Mesendoderm (in vitro differentiated cells): ENCODE measurements around the gene P3H4.

Experiments used
- DNase-seq: peaks from one replicate; pipeline ENCODE4 v3.0.0; 2013
- H2AK5ac ChIP-seq: 2 replicates; pipeline ENCODE4 v1.6.1; 2013; ENCODE audit warnings: low read length, inconsistent platforms
- H2BK120ac ChIP-seq: 2 replicates; pipeline ENCODE4 v1.6.1; 2013; ENCODE audit warnings: low read depth, mild to moderate bottlenecking, low read length, moderate library complexity, mixed read lengths
- H2BK15ac ChIP-seq: replicated peaks from 2 replicates; pipeline ENCODE4 v1.6.1; 2013; ENCODE audit warnings: low read depth, mild to moderate bottlenecking, moderate library complexity
- H2BK5ac ChIP-seq: 2 replicates; pipeline ENCODE4 v1.6.1; 2013; ENCODE audit warnings: low read length, inconsistent platforms
- H3K18ac ChIP-seq: 2 replicates; pipeline ENCODE4 v1.6.1; 2013; ENCODE audit warnings: mild to moderate bottlenecking, low read length, mixed read lengths
- H3K23ac ChIP-seq: one replicate; pipeline ENCODE4 v1.6.1; 2013; ENCODE audit warnings: low read length
- H3K27ac ChIP-seq: 2 replicates; pipeline ENCODE4 v1.5.1; 2013; ENCODE audit warnings: low read depth, mild to moderate bottlenecking, inconsistent platforms, low read length, moderate library complexity
- H3K27me3 ChIP-seq: 2 replicates; pipeline ENCODE4 v1.6.1; 2013; ENCODE audit warnings: low read length, control low read depth, mild to moderate bottlenecking, inconsistent platforms; ENCODE audit not compliant: insufficient read depth, poor library complexity
- H3K36me3 ChIP-seq: 2 replicates; pipeline ENCODE4 v1.6.1; 2013; ENCODE audit warnings: low read length, inconsistent platforms; ENCODE audit not compliant: control insufficient read depth, insufficient read depth
- H3K4ac ChIP-seq: one replicate; pipeline ENCODE4 v1.6.1; 2013; ENCODE audit warnings: low read depth, mild to moderate bottlenecking, low read length, moderate library complexity
- H3K4me1 ChIP-seq: 2 replicates; pipeline ENCODE4 v1.6.1; 2013; ENCODE audit warnings: low read depth, low read length, inconsistent platforms; ENCODE audit not compliant: control insufficient read depth
- H3K4me2 ChIP-seq: 2 replicates; pipeline ENCODE4 v1.6.1; 2013; ENCODE audit warnings: low read length
- H3K4me3 ChIP-seq: 2 replicates; pipeline ENCODE4 v1.5.1; 2013; ENCODE audit warnings: mild to moderate bottlenecking, low read length
- H3K56ac ChIP-seq: one replicate; pipeline ENCODE4 v1.6.1; 2013; ENCODE audit warnings: low read length
- H3K79me1 ChIP-seq: 2 replicates; pipeline ENCODE4 v1.6.1; 2013; ENCODE audit warnings: low read length, inconsistent platforms
- H3K79me2 ChIP-seq: 2 replicates; pipeline ENCODE4 v1.6.1; 2013; ENCODE audit warnings: mild to moderate bottlenecking, low read length; ENCODE audit not compliant: control insufficient read depth, insufficient read depth
- H3K9ac ChIP-seq: 2 replicates; pipeline ENCODE4 v1.6.1; 2013; ENCODE audit warnings: low read length, inconsistent platforms
- H4K5ac ChIP-seq: one replicate; pipeline ENCODE4 v1.6.1; 2013; ENCODE audit warnings: low read length
- H4K8ac ChIP-seq: one replicate; pipeline ENCODE4 v1.6.1; 2013; ENCODE audit warnings: low read depth, mild to moderate bottlenecking, control low read depth, low read length, moderate library complexity
- WGBS: extraction: QIAGEN DNeasy Blood & Tissue Kit; methylation state at CpG from one replicate; pipeline ENCODE4 v1.1.7; 2013; ENCODE audit warnings: low lambda C conversion rate, missing lambda C conversion rate; ENCODE audit not compliant: insufficient coverage; ENCODE audit errors: extremely low coverage; 5-methylcytosine and 5-hydroxymethylcytosine counted together

The P3H4 gene

GRCh38 chr17:41823580-41823979 lies 11.8 kb upstream of the P3H4 start:
- Histone ChIP-seq H3K79me2 (no peaks in the 10 kb centered on the region), H3K27me3 (no peaks in the 10 kb centered on the region), H3K79me1 (no peaks in the 10 kb centered on the region), H3K23ac (no peak overlapping the region), H2BK15ac (no peak overlapping the region), H4K5ac (no peak overlapping the region), H3K36me3 (peaks cover 3% of the 10 kb centered on the region), H3K4me2 (no peak overlapping the region), H3K27ac (no peak overlapping the region), H3K4me3 (no peak overlapping the region), H3K4ac (no peak overlapping the region), H4K8ac (no peak overlapping the region), H2BK5ac (no peak overlapping the region), H3K56ac (no peak overlapping the region), H2AK5ac (no peak overlapping the region), H3K9ac (no peak overlapping the region), H3K18ac (no peak overlapping the region), H3K4me1 (no peaks in the 10 kb centered on the region), H2BK120ac (no peak overlapping the region)
- no peak for DNase-seq
- no CpG with 5 or more reads among the region's 7 CpGs for WGBS

DNA sequence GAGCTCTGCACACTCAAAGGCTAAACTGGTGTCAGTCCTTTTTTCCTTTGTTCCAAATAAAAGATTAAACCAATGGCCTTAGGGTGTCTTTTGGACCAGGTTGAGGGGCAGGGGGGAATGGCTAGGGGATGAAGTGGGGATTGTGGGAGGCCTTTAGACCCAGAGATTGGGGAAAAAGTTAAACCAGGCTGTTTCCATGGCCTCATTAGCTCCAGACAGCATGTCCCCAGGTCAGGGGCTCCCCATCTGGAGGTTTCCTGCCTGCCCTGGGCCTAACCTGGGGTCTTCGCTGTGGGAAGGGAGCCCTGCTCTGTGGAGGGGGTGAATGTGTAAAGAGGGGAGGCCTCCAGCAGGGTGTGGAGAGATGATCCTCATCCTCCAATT lies 11.4 kb upstream of the P3H4 start:
- H3K18ac ChIP-seq, result no peak overlapping the region
- H3K4me1 ChIP-seq, result no peaks in the 10 kb centered on the region
- no peak overlapping the region for H3K56ac ChIP-seq
- no peak overlapping the region for H2AK5ac ChIP-seq
- H2BK5ac ChIP-seq, result no peak overlapping the region
- H3K4me3 ChIP-seq, result no peak overlapping the region
- no peak overlapping the region for H4K8ac ChIP-seq
- no peak overlapping the region for H3K27ac ChIP-seq
- H3K36me3 ChIP-seq, result peaks cover 4% of the 10 kb centered on the region
- DNase-seq, result no peak
- no peaks in the 10 kb centered on the region for H3K79me2 ChIP-seq
- H4K5ac ChIP-seq, result no peak overlapping the region
- H2BK15ac ChIP-seq, result no peak overlapping the region
- no peak overlapping the region for H3K4ac ChIP-seq
- no peak overlapping the region for H3K9ac ChIP-seq
- no peaks in the 10 kb centered on the region for H3K79me1 ChIP-seq
- H2BK120ac ChIP-seq, result no peak overlapping the region
- H3K23ac ChIP-seq, result no peak overlapping the region
- no peak overlapping the region for H3K4me2 ChIP-seq
- H3K27me3 ChIP-seq, result no peaks in the 10 kb centered on the region
- no CpG with 5 or more reads among the region's 1 CpG for WGBS

DNA sequence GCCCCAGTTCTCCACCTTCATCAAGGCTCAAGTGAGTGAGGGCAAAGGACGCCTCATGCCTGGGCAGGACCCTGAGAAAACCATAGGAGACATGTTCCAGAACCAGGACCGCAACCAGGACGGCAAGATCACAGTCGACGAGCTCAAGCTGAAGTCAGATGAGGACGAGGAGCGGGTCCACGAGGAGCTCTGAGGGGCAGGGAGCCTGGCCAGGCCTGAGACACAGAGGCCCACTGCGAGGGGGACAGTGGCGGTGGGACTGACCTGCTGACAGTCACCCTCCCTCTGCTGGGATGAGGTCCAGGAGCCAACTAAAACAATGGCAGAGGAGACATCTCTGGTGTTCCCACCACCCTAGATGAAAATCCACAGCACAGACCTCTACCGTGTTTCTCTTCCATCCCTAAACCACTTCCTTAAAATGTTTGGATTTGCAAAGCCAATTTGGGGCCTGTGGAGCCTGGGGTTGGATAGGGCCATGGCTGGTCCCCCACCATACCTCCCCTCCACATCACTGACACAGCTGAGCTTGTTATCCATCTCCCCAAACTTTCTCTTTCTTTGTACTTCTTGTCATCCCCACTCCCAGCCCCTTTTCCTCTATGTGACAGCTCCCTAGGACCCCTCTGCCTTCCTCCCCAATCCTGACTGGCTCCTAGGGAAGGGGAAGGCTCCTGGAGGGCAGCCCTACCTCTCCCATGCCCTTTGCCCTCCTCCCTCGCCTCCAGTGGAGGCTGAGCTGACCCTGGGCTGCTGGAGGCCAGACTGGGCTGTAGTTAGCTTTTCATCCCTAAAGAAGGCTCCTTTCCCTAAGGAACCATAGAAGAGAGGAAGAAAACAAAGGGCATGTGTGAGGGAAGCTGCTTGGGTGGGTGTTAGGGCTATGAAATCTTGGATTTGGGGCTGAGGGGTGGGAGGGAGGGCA lies 10.7 kb upstream of the P3H4 start:
- Histone ChIP-seq H3K27ac (no peak overlapping the region), H3K4me1 (no peaks in the 10 kb centered on the region), H3K9ac (no peak overlapping the region), H4K5ac (no peak overlapping the region), H3K4me2 (no peak overlapping the region), H3K27me3 (no peaks in the 10 kb centered on the region), H2BK120ac (no peak overlapping the region), H3K23ac (no peak overlapping the region), H3K79me2 (no peaks in the 10 kb centered on the region), H3K79me1 (no peaks in the 10 kb centered on the region), H3K56ac (no peak overlapping the region), H2BK15ac (no peak overlapping the region), H3K36me3 (peaks cover 7% of the 10 kb centered on the region), H3K4me3 (no peak overlapping the region), H2BK5ac (no peak overlapping the region), H3K4ac (no peak overlapping the region), H4K8ac (no peak overlapping the region), H2AK5ac (no peak overlapping the region), H3K18ac (no peak overlapping the region)
- no peak for DNase-seq
- WGBS, result no CpG with 5 or more reads among the region's 12 CpGs

DNA sequence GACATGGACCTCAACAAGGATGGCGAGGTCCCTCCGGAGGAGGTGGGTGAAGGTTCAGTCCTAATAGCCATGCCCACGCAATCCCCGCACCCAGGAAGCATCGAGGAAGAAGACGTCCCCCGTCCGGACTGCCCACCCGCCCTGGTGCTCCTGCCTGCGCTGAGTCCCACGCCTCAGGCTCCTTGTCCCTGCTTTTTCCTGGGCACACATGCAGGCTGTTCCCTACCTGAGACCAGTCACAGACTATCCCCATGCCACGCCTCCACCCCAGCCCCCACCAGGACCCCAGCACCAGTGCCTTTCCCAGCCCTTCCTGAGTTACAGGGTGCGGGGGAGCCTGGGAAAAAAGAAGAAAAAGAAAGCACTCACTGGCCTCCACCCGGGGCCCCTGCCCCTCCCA lies 10.0 kb upstream of the P3H4 start:
- H3K4me2 ChIP-seq, result no peak overlapping the region
- H3K9ac ChIP-seq, result no peak overlapping the region
- H3K23ac ChIP-seq, result no peak overlapping the region
- no peak overlapping the region for H3K18ac ChIP-seq
- H3K27me3 ChIP-seq, result no peaks in the 10 kb centered on the region
- H2BK5ac ChIP-seq, result no peak overlapping the region
- peaks cover 3% of the 10 kb centered on the region for H3K79me1 ChIP-seq
- no peak overlapping the region for H2BK120ac ChIP-seq
- no peak overlapping the region for H3K56ac ChIP-seq
- H3K27ac ChIP-seq, result no peak overlapping the region
- no peak overlapping the region for H4K5ac ChIP-seq
- H3K4ac ChIP-seq, result no peak overlapping the region
- H3K36me3 ChIP-seq, result peaks cover 9% of the 10 kb centered on the region
- H3K79me2 ChIP-seq, result peaks cover 3% of the 10 kb centered on the region
- H4K8ac ChIP-seq, result no peak overlapping the region
- no peaks in the 10 kb centered on the region for H3K4me1 ChIP-seq
- no peak for DNase-seq
- WGBS, result no CpG with 5 or more reads among the region's 14 CpGs
- H2BK15ac ChIP-seq, result no peak overlapping the region
- no peak overlapping the region for H2AK5ac ChIP-seq
- no peak overlapping the region for H3K4me3 ChIP-seq

DNA sequence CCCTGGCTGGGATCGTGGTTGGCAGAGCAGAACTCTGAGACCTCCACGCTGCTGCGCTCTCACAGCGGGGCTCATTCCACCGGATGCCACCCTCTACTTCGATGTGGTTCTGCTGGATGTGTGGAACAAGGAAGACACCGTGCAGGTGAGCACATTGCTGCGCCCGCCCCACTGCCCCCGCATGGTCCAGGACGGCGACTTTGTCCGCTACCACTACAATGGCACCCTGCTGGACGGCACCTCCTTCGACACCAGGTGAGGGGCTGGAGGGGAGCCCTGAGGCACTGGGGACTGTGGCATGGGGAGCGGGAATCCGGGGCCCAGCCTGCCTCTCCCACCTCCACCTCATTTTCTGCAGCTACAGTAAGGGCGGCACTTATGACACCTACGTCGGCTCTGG lies 6.3 kb upstream of the P3H4 start:
- Histone ChIP-seq H2BK120ac (no peak overlapping the region), H3K36me3 (peaks cover 10% of the 10 kb centered on the region), H4K8ac (no peak overlapping the region), H2AK5ac (no peak overlapping the region), H3K4me3 (no peak overlapping the region), H3K4ac (no peak overlapping the region), H3K4me2 (no peak overlapping the region), H3K4me1 (peaks cover 6% of the 10 kb centered on the region), H3K27me3 (no peaks in the 10 kb centered on the region), H3K23ac (no peak overlapping the region), H3K27ac (no peak overlapping the region), H2BK15ac (no peak overlapping the region), H3K56ac (no peak overlapping the region), H3K18ac (no peak overlapping the region), H2BK5ac (no peak overlapping the region), H4K5ac (no peak overlapping the region), H3K79me1 (peaks cover 14% of the 10 kb centered on the region), H3K9ac (no peak overlapping the region), H3K79me2 (peaks cover 27% of the 10 kb centered on the region)
- WGBS, result no CpG with 5 or more reads among the region's 20 CpGs
- DNase-seq, result no peak
